Activated CD4-positive, alpha-beta T cell treated with anti-CD3 and anti-CD28 coated beads, Interleukin-2, amount 10 ng/mL, durations not matched to agents 24 days and 14 days (primary cell): ENCODE data around the gene CHST10. TPM values are rescaled to one million over a fixed set of nuclear protein-coding genes. Genes with fewer than 3 reads are reported as not detected.

Experiments used
- DNase-seq: peaks from one replicate; pipeline ENCODE4 v3.0.0; 2022
- H3K27ac Mint-ChIP-seq: one replicate; pipeline ENCODE4 v1.8.0; 2022; ENCODE audit warnings: mild to moderate bottlenecking, mixed read lengths
- H3K27me3 Mint-ChIP-seq: one replicate; pipeline ENCODE4 v1.8.0; 2022; ENCODE audit warnings: mixed read lengths
- H3K36me3 Mint-ChIP-seq: one replicate; pipeline ENCODE4 v1.8.0; 2022; ENCODE audit warnings: low read depth, mild to moderate bottlenecking, mixed read lengths
- H3K4me1 Mint-ChIP-seq: one replicate; pipeline ENCODE4 v1.8.0; 2021; ENCODE audit warnings: mixed read lengths
- H3K4me3 Mint-ChIP-seq: one replicate; pipeline ENCODE4 v1.8.0; 2022; ENCODE audit warnings: mild to moderate bottlenecking, moderate library complexity, mixed read lengths
- H3K9me3 Mint-ChIP-seq: one replicate; pipeline ENCODE4 v1.8.0; 2021; ENCODE audit warnings: mixed read lengths
- intact Hi-C: fragments of 100-400 bp; cut with micrococcal nuclease; formaldehyde crosslinking; loops from one replicate; pipeline ENCODE4 v1.15.1; 2023
- total RNA-seq: library from RNA; stranded (reverse); gene quantifications from 2 replicates; pipeline ENCODE4 v1.2.3, GENCODE V29; 2022

CHST10 gene
- total RNA-seq, 1 donor from 2014 or later, result 6.6 TPM

DNA sequence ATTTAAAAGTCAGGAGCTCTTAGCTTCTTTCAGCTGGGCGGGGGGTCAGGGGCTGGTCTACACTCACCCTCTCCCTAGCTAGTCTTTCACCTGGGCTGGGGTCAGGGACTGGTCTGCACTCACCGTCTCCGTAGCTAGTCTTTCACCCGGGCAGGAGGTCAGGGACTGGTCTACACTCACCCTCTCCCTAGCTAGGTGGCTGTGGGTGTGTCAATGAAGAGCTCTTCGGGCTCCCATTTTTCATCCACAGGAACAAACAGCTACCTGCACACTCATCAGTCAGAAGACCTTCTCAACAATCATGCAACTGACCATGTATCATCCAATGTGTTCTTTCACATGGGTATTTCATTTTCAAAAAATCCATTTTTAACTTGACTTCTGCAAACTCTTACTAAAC is 8.0 kb downstream of the CHST10 start:
- H3K4me1 Mint-ChIP-seq, result no peaks in the 10 kb centered on the region
- peaks cover 2% of the 10 kb centered on the region for H3K36me3 Mint-ChIP-seq
- H3K27me3 Mint-ChIP-seq, result no peaks in the 10 kb centered on the region
- no peak overlapping the region for H3K4me3 Mint-ChIP-seq
- no peak for DNase-seq
- H3K27ac Mint-ChIP-seq, result no peak overlapping the region
- intact Hi-C loops, result no loop called here
- H3K9me3 Mint-ChIP-seq, result no peaks in the 10 kb centered on the region

DNA sequence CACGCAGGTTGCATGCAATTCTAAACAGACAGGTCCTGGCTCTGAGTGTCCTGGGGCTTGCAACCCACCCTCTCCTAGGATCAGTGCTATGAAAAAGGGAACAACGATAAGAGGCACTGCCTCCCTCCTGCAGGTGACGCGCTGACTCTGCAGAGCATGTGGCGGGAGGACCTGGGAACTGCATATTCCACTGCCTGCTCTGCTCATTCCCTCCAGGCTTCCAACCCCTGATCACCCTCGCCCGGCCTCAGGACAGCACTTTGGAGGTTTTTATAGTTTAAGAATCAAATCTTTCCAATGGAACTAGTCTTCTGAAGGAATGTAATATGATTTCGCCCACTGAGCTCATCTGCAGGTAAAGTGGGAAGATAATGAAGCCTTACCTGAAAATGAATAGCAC is 8.5 kb downstream of the CHST10 start:
- H3K4me1 Mint-ChIP-seq, result no peaks in the 10 kb centered on the region
- no peak overlapping the region for H3K4me3 Mint-ChIP-seq
- intact Hi-C loops, result no loop called here
- H3K36me3 Mint-ChIP-seq, result peaks cover 2% of the 10 kb centered on the region
- no peaks in the 10 kb centered on the region for H3K27me3 Mint-ChIP-seq
- no peaks in the 10 kb centered on the region for H3K9me3 Mint-ChIP-seq
- DNase-seq, result no peak
- no peak overlapping the region for H3K27ac Mint-ChIP-seq

GRCh38 chr2:100408104-100408503 is 9.4 kb downstream of the CHST10 start:
- Mint-ChIP-seq H3K9me3 (no peaks in the 10 kb centered on the region), H3K4me3 (no peak overlapping the region), H3K36me3 (no peaks in the 10 kb centered on the region), H3K27ac (no peak overlapping the region), H3K4me1 (no peaks in the 10 kb centered on the region), H3K27me3 (no peaks in the 10 kb centered on the region)
- intact Hi-C loops, result no loop called here
- no peak for DNase-seq

GRCh38 chr2:100407563-100407962 is 9.9 kb downstream of the CHST10 start:
- Mint-ChIP-seq H3K27ac (no peak overlapping the region), H3K27me3 (no peaks in the 10 kb centered on the region), H3K36me3 (no peaks in the 10 kb centered on the region), H3K9me3 (no peaks in the 10 kb centered on the region), H3K4me1 (no peaks in the 10 kb centered on the region), H3K4me3 (no peak overlapping the region)
- intact Hi-C loops, result no loop called here
- DNase-seq, result no peak

- Mint-ChIP-seq H3K27me3 (no peaks in the 10 kb centered on the region), H3K27ac (no peak overlapping the region), H3K4me1 (no peaks in the 10 kb centered on the region), H3K9me3 (no peaks in the 10 kb centered on the region), H3K4me3 (no peak overlapping the region), H3K36me3 (no peaks in the 10 kb centered on the region)
- intact Hi-C loops, result no loop called here
- no peak for DNase-seq
Measured at GRCh38 chr2:100407073-100407472, 10.4 kb downstream of the CHST10 start.

DNA sequence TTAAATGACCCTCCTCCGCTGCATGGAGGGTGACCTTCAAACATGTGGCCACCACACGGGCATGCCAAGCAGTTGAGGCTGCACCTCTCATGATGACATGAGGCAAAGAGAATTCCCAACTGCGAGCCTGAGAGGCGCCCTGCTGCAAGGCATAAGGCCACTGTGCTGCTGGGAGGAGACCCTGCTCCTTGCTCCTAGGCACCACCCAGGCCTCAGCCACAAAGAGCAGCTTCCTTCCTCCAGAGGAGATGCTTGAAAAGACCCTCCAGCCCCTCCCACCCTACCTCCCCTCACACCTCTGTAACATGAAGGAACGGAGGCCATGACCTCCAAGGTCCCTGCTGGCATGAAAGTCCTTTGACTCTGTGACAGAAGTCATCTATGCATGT is 11.4 kb downstream of the CHST10 start:
- Mint-ChIP-seq H3K4me1 (no peaks in the 10 kb centered on the region), H3K4me3 (no peak overlapping the region), H3K9me3 (no peaks in the 10 kb centered on the region), H3K36me3 (no peaks in the 10 kb centered on the region), H3K27ac (no peak overlapping the region), H3K27me3 (no peaks in the 10 kb centered on the region)
- no peak for DNase-seq
- intact Hi-C loops, result no loop called here

- intact Hi-C loops, result no loop called here
- no peaks in the 10 kb centered on the region for H3K4me1 Mint-ChIP-seq
- no peak overlapping the region for H3K27ac Mint-ChIP-seq
- no peaks in the 10 kb centered on the region for H3K9me3 Mint-ChIP-seq
- no peak for DNase-seq
- H3K36me3 Mint-ChIP-seq, result no peaks in the 10 kb centered on the region
- no peak overlapping the region for H3K4me3 Mint-ChIP-seq
- H3K27me3 Mint-ChIP-seq, result no peaks in the 10 kb centered on the region
Measured at GRCh38 chr2:100405403-100406119, 11.9 kb downstream of the CHST10 start.

DNA sequence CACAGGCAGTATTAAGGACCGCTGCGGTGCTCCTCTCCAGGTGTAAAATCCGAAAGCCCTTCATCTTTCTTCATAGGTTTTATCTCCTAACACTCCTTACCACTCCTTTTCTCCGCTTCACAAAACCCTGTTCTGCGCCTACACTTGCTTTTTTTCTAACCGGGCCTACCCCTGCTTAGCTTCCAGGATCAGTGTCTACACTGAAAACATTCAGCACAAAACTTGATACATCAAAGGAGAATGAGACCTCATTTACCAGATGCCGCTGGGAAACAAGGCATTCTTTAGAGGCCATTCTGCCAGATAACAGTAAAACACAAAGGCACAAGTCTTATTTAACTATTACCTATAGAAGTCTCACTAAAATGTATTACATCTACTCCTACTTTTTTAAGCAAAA is 13.1 kb downstream of the CHST10 start:
- Mint-ChIP-seq H3K9me3 (no peaks in the 10 kb centered on the region), H3K4me1 (no peaks in the 10 kb centered on the region), H3K27ac (no peak overlapping the region), H3K27me3 (no peaks in the 10 kb centered on the region), H3K36me3 (no peaks in the 10 kb centered on the region), H3K4me3 (no peak overlapping the region)
- intact Hi-C loops, result no loop called here
- no peak for DNase-seq

DNA sequence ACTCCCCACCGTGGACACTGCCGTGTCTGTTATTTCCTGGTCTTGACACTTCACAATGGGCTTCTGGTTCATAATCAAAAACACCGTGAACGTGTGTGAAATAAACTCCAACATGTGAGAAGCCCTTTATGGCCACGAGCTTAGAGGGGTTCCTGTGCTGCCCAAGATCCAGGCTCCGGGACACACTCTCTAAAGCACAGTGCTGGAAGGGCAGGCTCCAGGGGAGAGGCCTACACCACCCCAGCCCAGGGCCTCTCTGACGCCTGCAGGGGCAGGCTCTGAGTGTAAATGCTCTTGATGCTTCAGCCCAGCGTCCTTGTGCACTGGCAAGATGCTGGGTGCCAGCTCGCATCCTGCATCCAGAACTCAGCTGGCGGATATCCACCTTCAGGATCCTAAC is 13.7 kb downstream of the CHST10 start:
- Mint-ChIP-seq H3K4me3 (no peak overlapping the region), H3K9me3 (no peaks in the 10 kb centered on the region), H3K27me3 (no peaks in the 10 kb centered on the region), H3K4me1 (no peaks in the 10 kb centered on the region), H3K27ac (no peak overlapping the region), H3K36me3 (no peaks in the 10 kb centered on the region)
- intact Hi-C loops, result no loop called here
- no peak for DNase-seq

- no peak overlapping the region for H3K4me3 Mint-ChIP-seq
- H3K27me3 Mint-ChIP-seq, result no peaks in the 10 kb centered on the region
- no peaks in the 10 kb centered on the region for H3K36me3 Mint-ChIP-seq
- no peak overlapping the region for H3K27ac Mint-ChIP-seq
- intact Hi-C loops, result no loop called here
- DNase-seq, result no peak
- H3K4me1 Mint-ChIP-seq, result no peaks in the 10 kb centered on the region
- no peaks in the 10 kb centered on the region for H3K9me3 Mint-ChIP-seq
Measured at GRCh38 chr2:100401268-100401667, 16.2 kb downstream of the CHST10 start.

GRCh38 chr2:100399714-100400113 is 17.8 kb downstream of the CHST10 start:
- no peaks in the 10 kb centered on the region for H3K27me3 Mint-ChIP-seq

GRCh38 chr2:100397976-100398375 is 19.5 kb downstream of the CHST10 start:
- Mint-ChIP-seq H3K27me3 (no peaks in the 10 kb centered on the region), H3K4me1 (no peaks in the 10 kb centered on the region), H3K27ac (no peak overlapping the region), H3K4me3 (no peak overlapping the region), H3K36me3 (no peaks in the 10 kb centered on the region), H3K9me3 (no peaks in the 10 kb centered on the region)
- DNase-seq, result no peak
- intact Hi-C loops, result no loop called here

More at GRCh38 chr2:100399714-100400113, 17.8 kb downstream of the CHST10 start:
- no peaks in the 10 kb centered on the region for H3K4me1 Mint-ChIP-seq
- no peaks in the 10 kb centered on the region for H3K9me3 Mint-ChIP-seq
- no peaks in the 10 kb centered on the region for H3K36me3 Mint-ChIP-seq
- no peak overlapping the region for H3K27ac Mint-ChIP-seq
- DNase-seq, result no peak
- intact Hi-C loops, result no loop called here
- H3K4me3 Mint-ChIP-seq, result no peak overlapping the region

- Mint-ChIP-seq H3K27ac (no peak overlapping the region), H3K9me3 (no peaks in the 10 kb centered on the region), H3K4me1 (no peaks in the 10 kb centered on the region), H3K4me3 (no peak overlapping the region), H3K27me3 (no peaks in the 10 kb centered on the region), H3K36me3 (no peaks in the 10 kb centered on the region)
- intact Hi-C loops, result no loop called here
- no peak for DNase-seq
Measured at GRCh38 chr2:100397118-100397860, 20.2 kb downstream of the CHST10 start.

- no peaks in the 10 kb centered on the region for H3K4me1 Mint-ChIP-seq
- no peaks in the 10 kb centered on the region for H3K27me3 Mint-ChIP-seq
- intact Hi-C loops, result no loop called here
- DNase-seq, result no peak
- H3K9me3 Mint-ChIP-seq, result no peaks in the 10 kb centered on the region
- H3K36me3 Mint-ChIP-seq, result no peaks in the 10 kb centered on the region
- H3K4me3 Mint-ChIP-seq, result no peak overlapping the region
- H3K27ac Mint-ChIP-seq, result no peak overlapping the region
Measured at GRCh38 chr2:100396483-100396882, 21.0 kb downstream of the CHST10 start.
